ENCODE measurements around the gene FMNL2. TPM values are rescaled to one million over a fixed set of nuclear protein-coding genes. Genes with fewer than 3 reads are reported as not detected.

Gene FMNL2
- total and polyA plus RNA-seq, 2 of the 4 experiments (the other 2 are of a cell fraction), result 10.9 to 11.4 TPM

- no peak for TF ChIP-seq USF2 (IDR thresholded peaks at IDR 0.05; ENCODE audit: low read depth, low read length)
These were observed 213.3 kb downstream of the FMNL2 start (continued) for GRCh38 chr2:152548111-152548875.

- Histone ChIP-seq H3K9ac (ENCODE audit: low read depth, low read length) (no peak overlapping the region), H3K27me3 (ENCODE audit: control insufficient read depth, insufficient read depth, low read length) (no peaks in the 10 kb centered on the region), H4K8ac (ENCODE audit: low read depth in 2 of 2, low read length in 2 of 2) (no peak overlapping the region), H3K36me3 (ENCODE audit: control insufficient read depth, insufficient read depth, low read length) (no peaks in the 10 kb centered on the region), H2AK9ac (replicated peaks; ENCODE audit: low read depth, low read length, poor library complexity) (no peak overlapping the region), H3K79me1 (ENCODE audit: low read depth in 1 of 2, low read length in 2 of 2) (peaks cover 5 to 9% of the 10 kb centered on the region in 2 experiments; a peak in 3 of 4 replicates), H2BK5ac (ENCODE audit: low read depth, low read length, poor library complexity, severe bottlenecking) (peak overlapping the region; percentile 56), H4K20me1 (ENCODE audit: insufficient read depth, low read length) (no peaks in the 10 kb centered on the region), H3K4me1 (ENCODE audit: control insufficient read depth, insufficient read depth, low read length) (peaks cover 12% of the 10 kb centered on the region), H4K5ac (ENCODE audit: low read depth, low read length) (no peak overlapping the region), H2BK20ac (ENCODE audit: low read depth, low read length) (no peak overlapping the region), H3K4me2 (ENCODE audit: low read depth, low read length) (peak overlapping the region; percentile 36; the same call in 1 of the 2 replicates), H4K91ac (ENCODE audit: insufficient read depth, low read depth, low read length) (0 out of 2 replicates have a peak overlapping the region, but pooled peaks have one; percentile 4), H3K18ac (ENCODE audit: low read depth, low read length) (no peak overlapping the region), H2BK120ac (ENCODE audit: low read depth, low read length) (no peak overlapping the region), H3K23ac (ENCODE audit: low read depth, low read length) (no peak overlapping the region), H3K4me3 (ENCODE audit: insufficient read depth, low read depth, low read length) (no peak overlapping the region), H2AK5ac (ENCODE audit: low read depth, low read length) (no peak overlapping the region), H2AFZ (replicated peaks; ENCODE audit: low read length, poor library complexity) (no peak overlapping the region), H3K27ac (ENCODE audit: insufficient read depth, low read length) (no peak overlapping the region), H2BK15ac (ENCODE audit: low read depth, low read length) (no peak overlapping the region), H3K9me3 (ENCODE audit: control insufficient read depth, insufficient read depth, low read length) (no peaks in the 10 kb centered on the region), H3K9me1 (ENCODE audit: insufficient read depth, low read length) (peaks cover 11% of the 10 kb centered on the region; the same call in 1 of the 2 replicates), H3K4ac (ENCODE audit: low read depth, low read length) (no peak overlapping the region), H3K56ac (ENCODE audit: extremely low read depth, insufficient read depth, low read length) (no peak overlapping the region), H3K14ac (replicated peaks; ENCODE audit: low read depth, low read length) (no peak overlapping the region)
- DNase-seq, result peak; percentile 72
- ChIA-PET POLR2A (ENCODE audit: unreplicated experiment) (interaction anchor here (1.1 kb wide), 1 partner anchor 9 kb away, joined by 3 read pairs; no protein-coding TSS in a partner anchor), CTCF (interaction anchor here (1.0 kb wide), 1 partner anchor 127 kb away, joined by 3 read pairs; no protein-coding TSS in a partner anchor)
- in situ Hi-C loops (cut with MboI; ENCODE audit: low sequenced_read_pairs), result no loop called here
- intact Hi-C loops (cut with micrococcal nuclease), result no loop called here
- no TSS peak for BruUV-seq (replicated peaks)
- dilution Hi-C loops (cut with HindIII; ENCODE audit: low sequenced_read_pairs, unreplicated experiment), result no loop called here
- WGBS, 2 experiments (ENCODE audit: extremely low coverage in 2 of 2, insufficient read length in 1 of 2), result no CpG with 5 or more reads among the region's 3 CpGs
- ATAC-seq (ENCODE audit: low read depth), result peak; percentile 83
- TF ChIP-seq RAD21 (IDR thresholded peaks at IDR 0.05; ENCODE audit: low read length) (no peak), MAFK (IDR thresholded peaks at IDR 0.05; ENCODE audit: low read depth, low read length) (no peak), NFE2L2 (IDR thresholded peaks at IDR 0.05; ENCODE audit: low read depth, low read length) (no peak), CEBPB (IDR thresholded peaks at IDR 0.05; ENCODE audit: low read depth, low read length) (no peak), CTCF (conservative IDR thresholded peaks at IDR 0.05; ENCODE audit: low read depth, low read length) (no peak), CHD1 (IDR thresholded peaks at IDR 0.05; ENCODE audit: low read depth, low read length) (no peak), POLR2A (IDR thresholded peaks at IDR 0.05; ENCODE audit: low read depth, low read length) (no peak), MXI1 (IDR thresholded peaks at IDR 0.05; ENCODE audit: borderline replicate concordance, low read depth, low read length) (no peak), ELK1 (IDR thresholded peaks at IDR 0.05; ENCODE audit: borderline replicate concordance, low read depth, low read length) (no peak), BHLHE40 (IDR thresholded peaks at IDR 0.05; ENCODE audit: low read depth, low read length) (no peak), RCOR1 (IDR thresholded peaks at IDR 0.05; ENCODE audit: insufficient replicate concordance, low read length) (no peak), FOS (IDR thresholded peaks at IDR 0.05; ENCODE audit: low read depth, low read length) (no peak)
These were observed 214.0 kb downstream of the FMNL2 start for GRCh38 chr2:152548996-152549395.

Measured in IMR-90 (cell line).